ENCODE results near the gene IRF7.

DNA sequence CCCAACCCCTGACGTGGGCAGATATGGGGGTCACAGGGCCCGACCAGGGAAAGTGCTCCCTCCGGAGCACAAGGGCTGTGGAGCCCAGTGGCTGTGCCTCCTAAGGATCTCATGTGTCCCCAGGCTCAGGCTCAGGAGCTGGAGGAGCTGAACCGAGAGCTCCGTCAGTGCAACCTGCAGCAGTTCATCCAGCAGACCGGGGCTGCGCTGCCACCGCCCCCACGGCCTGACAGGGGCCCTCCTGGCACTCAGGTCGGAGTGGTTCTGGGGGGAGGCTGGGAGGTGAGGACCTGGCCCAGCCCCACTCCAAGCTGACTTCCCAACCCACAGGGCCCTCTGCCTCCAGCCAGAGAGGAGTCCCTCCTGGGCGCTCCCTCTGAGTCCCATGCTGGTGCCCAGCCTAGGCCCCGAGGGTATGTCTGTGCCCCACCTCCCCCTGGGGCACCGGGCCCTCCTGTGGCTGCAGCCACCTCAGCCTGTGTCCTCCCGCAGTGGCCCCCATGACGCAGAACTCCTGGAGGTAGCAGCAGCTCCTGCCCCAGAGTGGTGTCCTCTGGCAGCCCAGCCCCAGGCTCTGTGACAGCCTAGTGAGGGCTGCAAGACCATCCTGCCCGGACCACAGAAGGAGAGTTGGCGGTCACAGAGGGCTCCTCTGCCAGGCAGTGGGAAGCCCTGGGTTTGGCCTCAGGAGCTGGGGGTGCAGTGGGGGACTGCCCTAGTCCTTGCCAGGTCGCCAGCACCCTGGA is 52.5 kb downstream of the IRF7 start:
- TF ChIP-seq CTCF (IDR thresholded peaks at IDR 0.05) (no peak), EP300 (IDR thresholded peaks at IDR 0.05) (no peak)

All from ovary (tissue), 3 donors.